ENCODE results near the gene IDI1.

Gene IDI1

DNA sequence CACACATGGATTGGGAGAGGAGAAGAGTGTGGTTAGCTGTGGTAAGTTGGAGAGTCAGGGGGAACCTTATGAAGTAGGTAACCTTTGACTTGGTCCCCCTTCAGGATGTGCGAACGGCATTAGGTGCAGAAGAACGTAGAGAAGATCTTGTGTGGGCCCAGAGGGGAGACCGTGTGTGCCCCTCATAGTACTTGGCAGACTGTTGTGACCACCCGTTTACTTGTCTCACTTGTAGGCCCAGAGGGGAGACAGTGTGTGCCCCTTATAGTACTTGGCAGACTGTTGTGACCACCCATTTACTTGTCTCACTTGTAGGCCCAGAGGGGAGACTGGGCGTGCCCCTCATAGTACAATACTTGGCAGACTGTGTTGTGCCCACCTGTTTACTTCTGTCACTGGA, 58.1 kb downstream of the IDI1 start:
- TF ChIP-seq FOXM1 (IDR thresholded peaks at IDR 0.05; ENCODE audit: borderline replicate concordance, low read depth), result no peak
- TF ChIP-seq NFIC (IDR thresholded peaks at IDR 0.05), result no peak
- TF ChIP-seq TCF12 (IDR thresholded peaks at IDR 0.05; ENCODE audit: low read depth), result no peak
- no peak for TF ChIP-seq ZBTB7A (IDR thresholded peaks at IDR 0.05; ENCODE audit: low read depth)
- TF ChIP-seq CEBPB (IDR thresholded peaks at IDR 0.05), result no peak
